WTC11 (cell line): ENCODE measurements around the gene TBC1D28.
"Not testable (repeated sequence)": the region's sequence is repeated elsewhere in the genome, so short reads cannot be mapped to it uniquely, and the experiment has no call there.

Experiments
- CBFB ChIP-seq: sonication (generic); formaldehyde crosslinking; IDR thresholded peaks from 2 replicates; pipeline ENCODE4 v1.8.1; 2022; ENCODE audit warnings: mild to moderate bottlenecking, low read depth, missing genetic modification reagents
- CTCF ChIP-seq: fragments of 200-600 bp; IDR thresholded peaks from 2 replicates; pipeline ENCODE4 v1.8.0; 2022; ENCODE audit warnings: antibody characterized with exemption
- HMGXB4 ChIP-seq: sonication (generic); formaldehyde crosslinking; IDR thresholded peaks from 2 replicates; pipeline ENCODE4 v1.8.1; 2023; ENCODE audit warnings: mild to moderate bottlenecking, moderate library complexity, missing genetic modification reagents
- ZBTB21 ChIP-seq: sonication (generic); formaldehyde crosslinking; IDR thresholded peaks from 2 replicates; pipeline ENCODE4 v1.8.1; 2023; ENCODE audit warnings: mild to moderate bottlenecking, missing genetic modification reagents, borderline replicate concordance
- ZNF281 ChIP-seq: sonication (generic); formaldehyde crosslinking; IDR thresholded peaks from 2 replicates; pipeline ENCODE4 v1.8.0; 2023; ENCODE audit warnings: mild to moderate bottlenecking, missing genetic modification reagents

- TF ChIP-seq CTCF; ZNF281 (CRISPR knock-in tag); ZBTB21; HMGXB4 (CRISPR knock-in tag); CBFB (CRISPR knock-in tag): not testable (repeated sequence)
Measured at GRCh38 chr17:18635773-18636172, 8.4 kb downstream of the TBC1D28 start.
